GM12892 (cell line): Measurements from ENCODE around the gene WDFY1.
"Not testable (repeated sequence)": the region's sequence is repeated elsewhere in the genome, so short reads cannot be mapped to it uniquely, and the experiment has no call there.

Source experiments
- DNase-seq: peaks from one replicate; pipeline ENCODE4 v3.0.0; 2011; ENCODE audit not compliant: insufficient read length
- FAIRE-seq: peaks from 2 replicates; lab custom pipeline; 2011; peaks lifted over from hg19 to GRCh38; lab: Jason Lieb, UNC
- POLR2A ChIP-seq: IDR thresholded peaks from 2 replicates; pipeline ENCODE4 v1.6.1; 2011; ENCODE audit warnings: low read depth, low read length, control low read depth
- POLR2AphosphoS5 ChIP-seq: IDR thresholded peaks from 2 replicates; pipeline ENCODE4 v1.6.1; 2011; ENCODE audit warnings: low read depth, low read length, control low read depth
- TAF1 ChIP-seq: IDR thresholded peaks from 2 replicates; pipeline ENCODE4 v1.6.1; 2011; ENCODE audit warnings: low read depth, mild to moderate bottlenecking, control low read depth, low read length, borderline replicate concordance

Gene WDFY1

GRCh38 chr2:223882715-223883114 is 62.4 kb downstream of the WDFY1 start:
- TF ChIP-seq TAF1 (no peak), POLR2A (no peak), POLR2AphosphoS5 (no peak)
- DNase-seq (no peak), FAIRE-seq (no peak)

- FAIRE-seq (no peak), DNase-seq (no peak)
- TF ChIP-seq POLR2A (no peak), TAF1 (no peak), POLR2AphosphoS5 (no peak)
Measured at GRCh38 chr2:223880796-223881195, 64.3 kb downstream of the WDFY1 start.

- TF ChIP-seq POLR2AphosphoS5 (no peak), POLR2A (no peak), TAF1 (no peak)
- FAIRE-seq, result no peak
Measured at GRCh38 chr2:223877721-223878410, 67.3 kb downstream of the WDFY1 start.

GRCh38 chr2:223873672-223874071 is 71.5 kb downstream of the WDFY1 start:
- DNase-seq (no peak), FAIRE-seq (no peak)
- no peak for TF ChIP-seq TAF1

More at GRCh38 chr2:223877721-223878410, 67.3 kb downstream of the WDFY1 start:
- DNase-seq, result no peak

- not testable (repeated sequence) for FAIRE-seq
Measured at GRCh38 chr2:223872772-223873171, 72.4 kb downstream of the WDFY1 start.

GRCh38 chr2:223871661-223872060 is 73.5 kb downstream of the WDFY1 start:
- FAIRE-seq, DNase-seq: not testable (repeated sequence)

More at GRCh38 chr2:223872772-223873171, 72.4 kb downstream of the WDFY1 start:
- DNase-seq, result not testable (repeated sequence)

- FAIRE-seq, result no peak
- TF ChIP-seq POLR2AphosphoS5, result no peak
- no peak for DNase-seq
Measured at GRCh38 chr2:223870840-223871611, 74.1 kb downstream of the WDFY1 start.

GRCh38 chr2:223868005-223868404 is 77.1 kb downstream of the WDFY1 start:
- TF ChIP-seq POLR2A (no peak), POLR2AphosphoS5 (no peak), TAF1 (no peak)
- DNase-seq (no peak), FAIRE-seq (no peak)

- FAIRE-seq (no peak), DNase-seq (no peak)
- TF ChIP-seq POLR2AphosphoS5 (no peak), TAF1 (no peak), POLR2A (no peak)
Measured at GRCh38 chr2:223865907-223866508, 79.1 kb downstream of the WDFY1 start.

- no peak for FAIRE-seq
- DNase-seq, result no peak
- TF ChIP-seq POLR2A (no peak), POLR2AphosphoS5 (no peak), TAF1 (no peak)
Measured at GRCh38 chr2:223865124-223865523, 80.0 kb downstream of the WDFY1 start.

- DNase-seq, result no peak
- TF ChIP-seq POLR2AphosphoS5 (no peak), POLR2A (no peak), TAF1 (no peak)
- no peak for FAIRE-seq
Measured at GRCh38 chr2:223863491-223863890, 81.6 kb downstream of the WDFY1 start.
